ENCODE measurements around the gene SRRD. TPM values are rescaled to one million over a fixed set of nuclear protein-coding genes. Genes with fewer than 3 reads are reported as not detected.
A peak's percentile ranks its signal among the peaks of the same experiment; 100 is the strongest.

SRRD gene
- total RNA-seq, 3 donors from 2014 or later, result 8.8 to 17.4 (median 15.0) TPM

- peak in 1 of 2 donors; percentile 3 for DNase-seq (ENCODE audit: low spot score in 2 of 2)
- Histone ChIP-seq H3K27ac (no peak overlapping the region), H3K4me1 (no peaks in the 10 kb centered on the region), H3K9me3 (no peaks in the 10 kb centered on the region), H3K27me3 (no peaks in the 10 kb centered on the region), H3K36me3 (peaks cover 7% of the 10 kb centered on the region), H3K4me3 (no peak overlapping the region)
- intact Hi-C loops (cut with DNase I; ENCODE audit: low total_unique reads), result no loop called here
- no peak for TF ChIP-seq POLR2AphosphoS5 (IDR thresholded peaks at IDR 0.05)
These were observed 33.1 kb upstream of the SRRD start for GRCh38 chr22:26450453-26451185.

GRCh38 chr22:26452236-26453016 lies 31.3 kb upstream of the SRRD start:
- Histone ChIP-seq H3K36me3 (peaks cover 7% of the 10 kb centered on the region), H3K27ac (no peak overlapping the region), H3K4me3 (no peak overlapping the region), H3K27me3 (no peaks in the 10 kb centered on the region), H3K4me1 (no peaks in the 10 kb centered on the region), H3K9me3 (no peaks in the 10 kb centered on the region)
- DNase-seq (ENCODE audit: low spot score in 2 of 2), result no peak
- TF ChIP-seq POLR2A (IDR thresholded peaks at IDR 0.05), result no peak
- TF ChIP-seq POLR2AphosphoS5 (IDR thresholded peaks at IDR 0.05), result no peak
- TF ChIP-seq CTCF (IDR thresholded peaks at IDR 0.05), result no peak
- intact Hi-C loops (cut with DNase I; ENCODE audit: low total_unique reads), result no loop called here

- intact Hi-C loops (cut with DNase I; ENCODE audit: low total_unique reads), result no loop called here
These were observed 30.5 kb upstream of the SRRD start for GRCh38 chr22:26453216-26453615.

GRCh38 chr22:26453812-26454500 lies 29.7 kb upstream of the SRRD start:
- no peaks in the 10 kb centered on the region for H3K27me3 ChIP-seq
- peaks cover 7% of the 10 kb centered on the region for H3K36me3 ChIP-seq
- intact Hi-C loops (cut with DNase I; ENCODE audit: low total_unique reads), result no loop called here
- H3K27ac ChIP-seq, result no peak overlapping the region
- H3K4me3 ChIP-seq, result no peak overlapping the region
- H3K4me1 ChIP-seq, result no peaks in the 10 kb centered on the region
- no peak for DNase-seq (ENCODE audit: low spot score in 2 of 2)
- TF ChIP-seq CTCF (IDR thresholded peaks at IDR 0.05) (no peak), POLR2A (IDR thresholded peaks at IDR 0.05) (no peak), POLR2AphosphoS5 (IDR thresholded peaks at IDR 0.05) (no peak)
- H3K9me3 ChIP-seq, result no peaks in the 10 kb centered on the region

More at GRCh38 chr22:26453216-26453615, 30.5 kb upstream of the SRRD start:
- H3K27me3 ChIP-seq, result no peaks in the 10 kb centered on the region
- no peak overlapping the region for H3K27ac ChIP-seq
- TF ChIP-seq POLR2A (IDR thresholded peaks at IDR 0.05) (no peak), POLR2AphosphoS5 (IDR thresholded peaks at IDR 0.05) (no peak), CTCF (IDR thresholded peaks at IDR 0.05) (no peak)
- H3K36me3 ChIP-seq, result peaks cover 7% of the 10 kb centered on the region
- no peak for DNase-seq (ENCODE audit: low spot score in 2 of 2)
- no peak overlapping the region for H3K4me3 ChIP-seq
- H3K9me3 ChIP-seq, result no peaks in the 10 kb centered on the region
- no peaks in the 10 kb centered on the region for H3K4me1 ChIP-seq

GRCh38 chr22:26457661-26458272 lies 25.9 kb upstream of the SRRD start:
- Histone ChIP-seq H3K9me3 (no peaks in the 10 kb centered on the region), H3K4me1 (no peaks in the 10 kb centered on the region), H3K27me3 (no peaks in the 10 kb centered on the region), H3K36me3 (no peaks in the 10 kb centered on the region), H3K27ac (no peak overlapping the region), H3K4me3 (no peak overlapping the region)
- intact Hi-C loops (cut with DNase I; ENCODE audit: low total_unique reads), result no loop called here
- no peak for DNase-seq (ENCODE audit: low spot score in 2 of 2)
- TF ChIP-seq POLR2AphosphoS5 (IDR thresholded peaks at IDR 0.05), result no peak
- no peak for TF ChIP-seq CTCF (IDR thresholded peaks at IDR 0.05)
- TF ChIP-seq POLR2A (IDR thresholded peaks at IDR 0.05), result no peak

Measured in breast epithelium (tissue), 4 donors.